ENCODE results near the gene LAPTM5. TPM values are rescaled to one million over a fixed set of nuclear protein-coding genes. Genes with fewer than 3 reads are reported as not detected.
"Not testable (repeated sequence)": the region's sequence is repeated elsewhere in the genome, so short reads cannot be mapped to it uniquely, and the experiment has no call there.

LAPTM5 gene
- total and polyA plus RNA-seq, 4 experiments from 2014 or later, result 563 to 851 (median 598) TPM

GRCh38 chr1:30689901-30690645 lies 67.5 kb downstream of the LAPTM5 start:
- peak overlapping the region in 1 of 7 donors; percentile 31 for H3K27ac Mint-ChIP-seq
- H3K9me3 Mint-ChIP-seq, result no peaks in the 10 kb centered on the region
- POLR2A ChIA-PET (ENCODE audit: partially characterized antibody), result no interaction called here
- Histone ChIP-seq H3K36me3 (ENCODE audit: insufficient read depth, low read length) (no peaks in the 10 kb centered on the region), H3K4me1 (ENCODE audit: insufficient read depth, low read length) (peaks cover under 1% of the 10 kb centered on the region), H3K9me3 (ENCODE audit: control insufficient read depth in 1 of 2, low read length in 2 of 2) (no peaks in the 10 kb centered on the region), H3K4me3 (ENCODE audit: low read length in 2 of 2) (no peak overlapping the region), H3K27me3 (ENCODE audit: insufficient read depth, low read length) (no peaks in the 10 kb centered on the region), H3K27ac (ENCODE audit: low read depth, low read length) (no peak overlapping the region)
- CTCF ChIA-PET (ENCODE audit: partially characterized antibody), result no interaction called here
- peaks cover 5 to 29% of the 10 kb centered on the region in 2 donors for H3K27me3 Mint-ChIP-seq
- no peak for DNase-seq
- H3K4me1 Mint-ChIP-seq, result peaks cover 0 to 4% (median 2%) of the 10 kb centered on the region in 4 donors
- no peak overlapping the region for H3K4me3 Mint-ChIP-seq
- intact Hi-C loops (cut with micrococcal nuclease), result no loop called here
- H3K36me3 Mint-ChIP-seq, result no peaks in the 10 kb centered on the region

- H3K4me1 Mint-ChIP-seq, result peaks cover 0 to 9% (median 6%) of the 10 kb centered on the region in 4 donors
- H3K27ac Mint-ChIP-seq, result no peak overlapping the region
- H3K27me3 Mint-ChIP-seq, result peaks cover 11 to 34% of the 10 kb centered on the region in 2 donors
- POLR2A ChIA-PET (ENCODE audit: partially characterized antibody), result no interaction called here
- H3K9me3 ChIP-seq (ENCODE audit: control insufficient read depth in 1 of 2, low read length in 2 of 2), result no peaks in the 10 kb centered on the region
- H3K27ac ChIP-seq (ENCODE audit: low read depth, low read length), result no peak overlapping the region
- H3K4me1 ChIP-seq (ENCODE audit: insufficient read depth, low read length), result peaks cover 9% of the 10 kb centered on the region
- CTCF ChIA-PET (ENCODE audit: partially characterized antibody), result no interaction called here
- H3K36me3 ChIP-seq (ENCODE audit: insufficient read depth, low read length), result no peaks in the 10 kb centered on the region
- no peaks in the 10 kb centered on the region for H3K9me3 Mint-ChIP-seq
- no peaks in the 10 kb centered on the region for H3K36me3 Mint-ChIP-seq
- H3K27me3 ChIP-seq (ENCODE audit: insufficient read depth, low read length), result peaks cover 8% of the 10 kb centered on the region
- intact Hi-C loops (cut with micrococcal nuclease), result no loop called here
- DNase-seq, result no peak
- no peak overlapping the region for H3K4me3 ChIP-seq (ENCODE audit: low read length in 2 of 2)
- no peak overlapping the region for H3K4me3 Mint-ChIP-seq
Measured at GRCh38 chr1:30688920-30689794, 68.4 kb downstream of the LAPTM5 start.

- H3K4me3 ChIP-seq (ENCODE audit: low read length in 2 of 2); H3K27me3 ChIP-seq (ENCODE audit: insufficient read depth, low read length); H3K4me1 ChIP-seq (ENCODE audit: insufficient read depth, low read length); intact Hi-C loops (cut with micrococcal nuclease); DNase-seq; POLR2A ChIA-PET (ENCODE audit: partially characterized antibody); H3K36me3 Mint-ChIP-seq; H3K27ac ChIP-seq (ENCODE audit: low read depth, low read length); H3K9me3 Mint-ChIP-seq; H3K36me3 ChIP-seq (ENCODE audit: insufficient read depth, low read length); CTCF ChIA-PET (ENCODE audit: partially characterized antibody); H3K4me3 Mint-ChIP-seq; H3K27ac Mint-ChIP-seq; H3K9me3 ChIP-seq (ENCODE audit: control insufficient read depth in 1 of 2, low read length in 2 of 2): not testable (repeated sequence)
- Mint-ChIP-seq H3K27me3 (peaks cover 14 to 40% of the 10 kb centered on the region in 2 donors), H3K4me1 (peaks cover 0 to 11% (median 8%) of the 10 kb centered on the region in 4 donors)
Measured at GRCh38 chr1:30688516-30688915, 69.1 kb downstream of the LAPTM5 start.

- Mint-ChIP-seq H3K27ac (peak overlapping the region in 2 of 7 donors; percentile 0 to 34), H3K36me3 (no peaks in the 10 kb centered on the region), H3K9me3 (no peaks in the 10 kb centered on the region), H3K4me3 (no peak overlapping the region), H3K27me3 (peaks cover 16 to 43% of the 10 kb centered on the region in 2 donors), H3K4me1 (peaks cover 0 to 11% (median 8%) of the 10 kb centered on the region in 4 donors)
- no peak for DNase-seq
- Histone ChIP-seq H3K4me1 (ENCODE audit: insufficient read depth, low read length) (peaks cover 9% of the 10 kb centered on the region), H3K9me3 (ENCODE audit: control insufficient read depth in 1 of 2, low read length in 2 of 2) (no peaks in the 10 kb centered on the region), H3K4me3 (ENCODE audit: low read length in 2 of 2) (no peak overlapping the region), H3K27me3 (ENCODE audit: insufficient read depth, low read length) (peaks cover 9% of the 10 kb centered on the region), H3K36me3 (ENCODE audit: insufficient read depth, low read length) (no peaks in the 10 kb centered on the region), H3K27ac (ENCODE audit: low read depth, low read length) (no peak overlapping the region)
- CTCF ChIA-PET (ENCODE audit: partially characterized antibody), result no interaction called here
- POLR2A ChIA-PET (ENCODE audit: partially characterized antibody), result no interaction called here
- intact Hi-C loops (cut with micrococcal nuclease), result no loop called here
Measured at GRCh38 chr1:30687886-30688285, 69.7 kb downstream of the LAPTM5 start.

- H3K4me1 ChIP-seq (ENCODE audit: insufficient read depth, low read length), result peaks cover 9% of the 10 kb centered on the region
- Mint-ChIP-seq H3K27ac (no peak overlapping the region), H3K27me3 (peaks cover 23 to 50% of the 10 kb centered on the region in 2 donors), H3K36me3 (no peaks in the 10 kb centered on the region), H3K9me3 (no peaks in the 10 kb centered on the region), H3K4me3 (peak overlapping the region in 2 of 8 donors; percentile 24 to 36), H3K4me1 (peaks cover 0 to 11% (median 7%) of the 10 kb centered on the region in 4 donors)
- H3K9me3 ChIP-seq (ENCODE audit: control insufficient read depth in 1 of 2, low read length in 2 of 2), result no peaks in the 10 kb centered on the region
- H3K27ac ChIP-seq (ENCODE audit: low read depth, low read length), result no peak overlapping the region
- H3K36me3 ChIP-seq (ENCODE audit: insufficient read depth, low read length), result no peaks in the 10 kb centered on the region
- DNase-seq, result no peak
- intact Hi-C loops (cut with micrococcal nuclease), result no loop called here
- peaks cover 9% of the 10 kb centered on the region for H3K27me3 ChIP-seq (ENCODE audit: insufficient read depth, low read length)
- POLR2A ChIA-PET (ENCODE audit: partially characterized antibody), result no interaction called here
- H3K4me3 ChIP-seq (ENCODE audit: low read length in 2 of 2), result no peak overlapping the region
- CTCF ChIA-PET (ENCODE audit: partially characterized antibody), result no interaction called here
Measured at GRCh38 chr1:30686236-30686935, 71.2 kb downstream of the LAPTM5 start.

GRCh38 chr1:30685796-30686165 lies 71.8 kb downstream of the LAPTM5 start:
- ChIA-PET POLR2A (ENCODE audit: partially characterized antibody) (no interaction called here), CTCF (ENCODE audit: partially characterized antibody) (no interaction called here)
- H3K9me3 ChIP-seq (ENCODE audit: control insufficient read depth in 1 of 2, low read length in 2 of 2), result no peaks in the 10 kb centered on the region
- peaks cover 24 to 49% of the 10 kb centered on the region in 2 donors for H3K27me3 Mint-ChIP-seq
- DNase-seq, result no peak
- no peak overlapping the region for H3K4me3 ChIP-seq (ENCODE audit: low read length in 2 of 2)
- peak overlapping the region in 1 of 7 donors; percentile 22 for H3K27ac Mint-ChIP-seq
- no peak overlapping the region for H3K27ac ChIP-seq (ENCODE audit: low read depth, low read length)
- no peaks in the 10 kb centered on the region for H3K36me3 Mint-ChIP-seq
- H3K4me1 Mint-ChIP-seq, result peaks cover 0 to 11% (median 7%) of the 10 kb centered on the region in 4 donors
- H3K4me1 ChIP-seq (ENCODE audit: insufficient read depth, low read length), result peaks cover 9% of the 10 kb centered on the region
- no peaks in the 10 kb centered on the region for H3K9me3 Mint-ChIP-seq
- H3K36me3 ChIP-seq (ENCODE audit: insufficient read depth, low read length), result no peaks in the 10 kb centered on the region
- peak overlapping the region in 3 of 8 donors; percentile 15 to 36 (median 24) for H3K4me3 Mint-ChIP-seq
- peaks cover 9% of the 10 kb centered on the region for H3K27me3 ChIP-seq (ENCODE audit: insufficient read depth, low read length)
- intact Hi-C loops (cut with micrococcal nuclease), result no loop called here

Measured in CD4-positive, alpha-beta memory T cell (primary cell).